AG09319 (cell line): Measurements from ENCODE around the gene GSTK1.

Experiments
- DNase-seq: peaks from one replicate; pipeline ENCODE4 v3.0.0-alpha.2; 2010; ENCODE audit warnings: low read depth; ENCODE audit errors: extremely low read depth
- TF ChIP-seq, protein P1 (sequence below): IDR thresholded peaks from 2 replicates; pipeline ENCODE4 v1.5.1; 2011; ENCODE audit warnings: low read depth, mild to moderate bottlenecking, inconsistent platforms, low read length, moderate library complexity

Gene GSTK1

DNA sequence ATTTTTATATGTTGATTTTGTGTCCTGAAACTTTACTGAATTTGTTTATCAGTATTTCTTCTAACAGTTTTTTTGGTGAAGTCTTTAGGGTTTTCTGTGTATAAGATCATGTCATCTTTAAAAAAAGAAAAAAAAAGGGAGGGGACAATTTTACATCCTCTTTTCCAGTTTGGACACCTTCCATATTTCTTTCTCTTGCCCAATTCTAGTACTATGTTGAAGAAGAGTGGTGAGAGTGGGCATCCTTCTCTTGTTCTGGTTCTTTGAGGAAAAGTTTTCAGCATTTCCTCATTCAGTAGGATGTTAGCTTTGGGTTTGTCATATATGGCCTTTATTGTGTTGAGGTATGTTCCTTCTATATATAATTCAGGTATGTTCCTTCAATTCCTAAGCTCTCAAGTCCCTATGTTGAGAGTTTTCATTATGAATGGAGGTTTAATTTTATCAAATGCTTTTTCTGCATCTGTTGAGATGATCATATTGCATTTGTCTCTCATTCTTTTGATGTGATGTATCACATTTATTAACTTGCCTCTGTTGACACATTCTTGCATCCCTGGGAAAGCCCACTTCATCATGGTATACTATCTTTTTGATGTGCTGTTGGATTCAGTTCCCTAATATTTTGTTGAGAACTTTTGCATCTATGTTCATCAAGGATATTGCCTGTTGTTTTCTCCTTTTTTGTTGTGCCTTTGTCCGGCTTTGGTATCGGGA lies 29.3 kb upstream of the GSTK1 start:
- TF ChIP-seq, protein P1, sequence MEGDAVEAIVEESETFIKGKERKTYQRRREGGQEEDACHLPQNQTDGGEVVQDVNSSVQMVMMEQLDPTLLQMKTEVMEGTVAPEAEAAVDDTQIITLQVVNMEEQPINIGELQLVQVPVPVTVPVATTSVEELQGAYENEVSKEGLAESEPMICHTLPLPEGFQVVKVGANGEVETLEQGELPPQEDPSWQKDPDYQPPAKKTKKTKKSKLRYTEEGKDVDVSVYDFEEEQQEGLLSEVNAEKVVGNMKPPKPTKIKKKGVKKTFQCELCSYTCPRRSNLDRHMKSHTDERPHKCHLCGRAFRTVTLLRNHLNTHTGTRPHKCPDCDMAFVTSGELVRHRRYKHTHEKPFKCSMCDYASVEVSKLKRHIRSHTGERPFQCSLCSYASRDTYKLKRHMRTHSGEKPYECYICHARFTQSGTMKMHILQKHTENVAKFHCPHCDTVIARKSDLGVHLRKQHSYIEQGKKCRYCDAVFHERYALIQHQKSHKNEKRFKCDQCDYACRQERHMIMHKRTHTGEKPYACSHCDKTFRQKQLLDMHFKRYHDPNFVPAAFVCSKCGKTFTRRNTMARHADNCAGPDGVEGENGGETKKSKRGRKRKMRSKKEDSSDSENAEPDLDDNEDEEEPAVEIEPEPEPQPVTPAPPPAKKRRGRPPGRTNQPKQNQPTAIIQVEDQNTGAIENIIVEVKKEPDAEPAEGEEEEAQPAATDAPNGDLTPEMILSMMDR: no peak
- DNase-seq: no peak

- TF ChIP-seq, protein P1: no peak
- DNase-seq: no peak
Observed at GRCh38 chr7:143234533-143234875, 28.7 kb upstream of the GSTK1 start.

DNA sequence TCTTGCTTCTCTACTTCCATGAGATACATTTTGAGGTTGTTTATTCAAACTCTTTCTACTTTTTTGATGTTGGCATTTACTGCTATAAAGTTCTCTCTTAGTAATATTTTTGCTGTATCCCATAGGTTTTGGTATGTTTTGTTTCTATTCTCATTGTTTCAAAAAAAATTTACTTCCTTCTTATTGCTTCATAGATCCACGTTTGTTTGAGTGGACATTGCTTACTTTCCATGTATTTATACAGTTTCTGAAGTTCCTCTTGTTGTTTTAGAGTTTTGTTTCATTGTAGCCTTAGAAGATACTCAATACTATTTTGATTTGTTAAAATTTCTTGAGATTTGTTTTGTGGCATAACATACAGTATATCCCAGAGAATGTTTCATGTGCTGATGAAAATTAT lies 27.7 kb upstream of the GSTK1 start:
- DNase-seq: no peak

GRCh38 chr7:143236408-143236990 lies 26.7 kb upstream of the GSTK1 start:
- TF ChIP-seq, protein P1: no peak
- DNase-seq: no peak

More for the DNA sequence above, 27.7 kb upstream of the GSTK1 start:
- TF ChIP-seq, protein P1: no peak

DNA sequence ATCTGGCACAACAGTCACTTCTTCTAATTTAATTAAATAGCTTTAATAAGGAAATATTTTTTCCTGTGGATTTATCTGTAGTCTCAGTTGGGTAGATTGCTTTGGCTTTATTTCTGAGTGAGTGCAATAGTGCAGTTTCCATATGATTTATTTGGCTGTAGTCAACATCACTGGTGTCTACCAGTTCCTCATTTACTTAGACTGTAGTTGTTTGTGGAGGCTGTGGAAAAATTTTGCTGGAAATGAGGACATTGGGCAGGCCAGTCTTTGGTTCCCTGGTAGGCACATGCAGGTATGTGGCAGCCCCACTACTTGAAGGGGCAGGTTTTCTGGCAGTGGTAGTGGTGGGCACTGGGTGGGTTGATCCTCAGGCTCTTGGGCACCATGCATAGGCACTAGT lies 25.9 kb upstream of the GSTK1 start:
- DNase-seq: no peak
- TF ChIP-seq, protein P1: no peak

DNA sequence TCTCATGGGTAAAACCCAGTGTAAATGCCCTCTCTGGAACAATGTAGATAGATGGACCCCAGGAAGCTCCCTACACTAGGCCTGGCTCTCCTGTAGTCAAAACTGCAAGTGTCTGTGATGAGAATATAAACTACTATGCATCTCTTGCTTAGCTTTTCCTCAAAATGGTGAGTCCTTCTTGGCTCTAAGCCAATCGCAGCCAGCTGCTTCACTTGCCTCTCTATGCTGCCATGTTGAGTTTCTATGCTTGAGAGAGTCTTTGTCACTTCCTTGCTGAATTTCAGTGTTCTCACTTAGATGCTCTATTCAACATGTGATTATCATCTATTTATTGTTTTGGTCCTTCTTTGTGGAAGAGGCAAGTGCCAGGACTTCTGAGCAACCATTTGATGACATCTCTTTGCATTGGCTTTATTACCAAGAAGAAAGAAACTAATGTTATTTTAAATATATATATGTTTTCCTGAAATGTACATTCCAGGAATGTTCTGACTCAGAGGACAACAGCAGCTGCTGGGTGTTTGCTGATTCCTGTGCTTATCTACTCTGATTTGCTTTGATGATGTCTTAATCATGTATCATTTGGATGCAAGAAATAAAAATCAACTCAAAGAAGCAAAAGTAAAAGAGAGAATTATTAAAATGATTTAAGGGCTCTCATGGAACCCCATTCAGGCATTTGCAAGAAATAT lies 24.8 kb upstream of the GSTK1 start:
- TF ChIP-seq, protein P1: no peak
- no peak for DNase-seq

- no peak for DNase-seq
- TF ChIP-seq, protein P1: no peak
Observed at GRCh38 chr7:143239813-143240212, 23.4 kb upstream of the GSTK1 start.
